AG10803 (cell line): ENCODE data around the gene FAM177B.

Experiments used
- DNase-seq: peaks from one replicate; pipeline ENCODE4 v3.0.0; 2010; ENCODE audit warnings: low read depth
- H3K4me3 ChIP-seq: 2 replicates; pipeline ENCODE4 v1.5.1; 2011; ENCODE audit warnings: mild to moderate bottlenecking, low read length, control low read depth
- CTCF ChIP-seq: conservative IDR thresholded peaks from 2 replicates; pipeline ENCODE4 v1.5.1; 2011; ENCODE audit warnings: mild to moderate bottlenecking, low read length, control low read depth, inconsistent platforms

FAM177B gene

GRCh38 chr1:222772996-222773379, 36.0 kb downstream of the FAM177B start:
- DNase-seq: peak; percentile 9
- TF ChIP-seq CTCF: no peak
- no peak overlapping the region for H3K4me3 ChIP-seq

DNA sequence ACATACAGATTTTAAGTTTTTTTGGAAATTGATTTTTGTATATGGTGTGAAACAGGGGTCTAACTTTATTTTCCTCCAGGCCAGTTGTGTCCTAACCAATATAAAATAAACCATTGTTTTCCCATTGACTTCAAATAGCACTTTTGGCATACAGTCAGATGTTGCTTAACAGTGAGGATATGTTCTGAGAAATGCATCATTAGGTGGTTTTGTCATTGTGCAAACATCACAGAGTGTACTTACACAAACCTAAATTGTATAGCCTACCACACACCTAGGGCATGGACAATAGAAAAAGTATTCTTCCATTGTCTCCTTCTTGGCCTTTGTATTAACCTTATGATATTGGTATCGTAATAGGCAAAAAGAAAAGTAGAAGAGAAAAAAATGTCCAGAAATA, 40.5 kb downstream of the FAM177B start:
- DNase-seq: peak; percentile 54
- no peak overlapping the region for H3K4me3 ChIP-seq
- no peak for TF ChIP-seq CTCF

DNA sequence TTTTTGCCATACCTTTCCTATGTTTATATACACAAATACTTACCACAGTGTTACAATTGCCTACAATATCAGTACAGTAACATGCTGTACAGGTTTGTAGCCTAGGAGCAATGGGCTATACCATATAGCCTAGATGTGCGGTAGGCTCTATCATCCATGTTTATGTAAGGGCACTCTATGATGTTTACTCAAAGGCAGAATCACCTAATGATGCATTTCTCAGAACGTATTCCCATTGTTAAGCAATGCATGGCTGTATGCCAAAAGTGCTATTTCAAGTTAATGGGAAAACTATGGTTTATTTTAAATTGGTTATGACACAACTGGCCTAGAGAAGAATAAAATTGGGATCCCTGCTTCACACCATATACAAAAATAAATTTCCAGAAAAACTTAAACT, 41.0 kb downstream of the FAM177B start:
- TF ChIP-seq CTCF: no peak
- H3K4me3 ChIP-seq: no peak overlapping the region
- peak; percentile 18 for DNase-seq

DNA sequence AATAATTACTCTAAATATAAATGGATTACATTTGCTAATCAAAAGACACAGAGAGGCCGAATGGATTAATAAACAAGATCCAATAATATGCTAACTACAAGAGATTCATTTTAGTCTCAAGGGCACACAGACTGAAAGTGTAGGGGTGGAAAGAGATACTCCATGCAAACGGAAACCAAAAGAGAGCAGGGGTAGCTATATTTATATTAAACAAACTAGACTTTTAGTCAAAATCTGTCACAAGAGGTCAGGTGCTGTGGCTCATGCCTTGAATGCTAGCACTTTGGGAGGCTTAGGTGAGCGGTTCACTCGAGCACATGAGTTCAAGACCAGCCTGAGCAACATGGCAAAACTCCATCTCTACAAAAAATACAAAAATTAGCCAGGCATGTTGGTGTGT, 44.2 kb downstream of the FAM177B start:
- no peak overlapping the region for H3K4me3 ChIP-seq
- TF ChIP-seq CTCF: no peak
- DNase-seq: no peak

DNA sequence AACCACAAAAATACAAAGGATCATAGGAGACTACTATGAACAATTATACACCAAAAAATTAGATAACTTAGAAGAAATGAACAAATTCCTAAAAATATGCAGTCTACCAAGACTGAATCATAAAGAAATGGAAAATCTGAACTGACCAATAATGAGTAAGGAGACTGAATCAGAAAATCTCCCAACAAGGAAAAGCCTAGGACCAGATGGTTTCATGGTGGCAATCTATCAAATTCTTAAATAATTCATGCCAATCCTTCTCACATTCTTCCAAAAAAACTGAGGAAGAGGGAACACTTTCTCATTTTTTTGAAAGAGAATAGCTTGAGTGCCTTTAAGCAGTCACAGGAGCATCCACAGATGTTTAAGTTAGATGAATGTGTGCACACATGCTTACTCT, 46.0 kb downstream of the FAM177B start:
- no peak for DNase-seq

GRCh38 chr1:222784371-222784770, 47.4 kb downstream of the FAM177B start:
- no peak for DNase-seq
- TF ChIP-seq CTCF: no peak
- H3K4me3 ChIP-seq: no peak overlapping the region

More for the DNA sequence above, 46.0 kb downstream of the FAM177B start:
- TF ChIP-seq CTCF: no peak
- no peak overlapping the region for H3K4me3 ChIP-seq

- H3K4me3 ChIP-seq: no peak overlapping the region
- no peak for TF ChIP-seq CTCF
- no peak for DNase-seq
Observed at GRCh38 chr1:222784916-222785315, 47.9 kb downstream of the FAM177B start.
